IPS-NIHi7 (cell line): ENCODE results near the gene ITPKB.

Source experiments
- DNase-seq: peaks from one replicate; pipeline ENCODE4 v3.0.0; 2012; ENCODE audit warnings: mixed read lengths; ENCODE audit errors: extremely low spot score

The ITPKB gene

DNA sequence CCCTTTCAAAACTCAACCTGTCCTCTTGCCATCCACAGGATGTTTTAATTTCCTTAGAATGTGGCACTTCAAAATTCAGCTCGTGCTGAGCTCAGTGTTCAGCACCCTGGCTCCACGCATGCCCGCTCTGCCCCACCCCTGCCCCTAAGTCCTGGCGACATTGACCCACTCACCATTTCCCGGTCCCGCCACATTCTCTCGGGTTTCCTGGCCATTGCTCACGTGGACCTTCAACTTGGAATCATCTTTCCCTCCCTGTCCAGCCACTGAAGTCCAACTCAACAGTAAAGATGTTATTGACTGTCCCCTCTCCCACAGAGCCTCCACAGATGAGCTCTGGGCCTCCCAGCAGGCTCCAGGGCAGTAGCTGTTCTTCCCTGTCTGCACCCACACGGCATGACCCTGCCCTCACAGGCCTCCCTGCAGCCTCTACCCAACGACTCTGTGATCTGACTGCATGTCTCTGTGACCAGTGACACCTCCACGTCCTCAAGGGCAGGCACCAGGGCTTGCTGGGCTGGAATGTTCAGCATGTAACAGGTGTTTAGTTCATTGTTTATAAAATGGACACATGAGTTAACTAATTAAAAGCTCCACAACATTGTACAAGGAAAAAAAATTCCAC is 53.8 kb downstream of the ITPKB start:
- no peak for DNase-seq

DNA sequence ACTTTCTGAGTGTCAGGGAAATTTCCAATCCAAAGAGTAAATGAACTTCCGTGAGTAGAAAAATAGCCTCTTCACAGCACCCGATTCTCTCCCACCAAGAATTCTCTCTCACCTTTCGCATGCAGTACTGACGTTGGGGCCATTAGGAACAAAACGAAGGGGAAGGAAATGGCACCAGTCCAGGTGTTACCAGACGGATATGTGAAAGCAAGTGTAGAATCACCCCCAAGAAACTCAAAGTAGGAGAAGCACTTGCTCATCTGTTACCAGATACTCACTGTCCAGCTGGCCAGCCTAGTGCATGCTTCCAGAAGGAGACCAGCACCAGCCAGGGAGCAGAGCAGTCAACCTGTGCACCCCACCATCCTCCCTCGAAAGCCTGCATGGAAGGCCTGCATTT is 55.1 kb downstream of the ITPKB start:
- no peak for DNase-seq

DNA sequence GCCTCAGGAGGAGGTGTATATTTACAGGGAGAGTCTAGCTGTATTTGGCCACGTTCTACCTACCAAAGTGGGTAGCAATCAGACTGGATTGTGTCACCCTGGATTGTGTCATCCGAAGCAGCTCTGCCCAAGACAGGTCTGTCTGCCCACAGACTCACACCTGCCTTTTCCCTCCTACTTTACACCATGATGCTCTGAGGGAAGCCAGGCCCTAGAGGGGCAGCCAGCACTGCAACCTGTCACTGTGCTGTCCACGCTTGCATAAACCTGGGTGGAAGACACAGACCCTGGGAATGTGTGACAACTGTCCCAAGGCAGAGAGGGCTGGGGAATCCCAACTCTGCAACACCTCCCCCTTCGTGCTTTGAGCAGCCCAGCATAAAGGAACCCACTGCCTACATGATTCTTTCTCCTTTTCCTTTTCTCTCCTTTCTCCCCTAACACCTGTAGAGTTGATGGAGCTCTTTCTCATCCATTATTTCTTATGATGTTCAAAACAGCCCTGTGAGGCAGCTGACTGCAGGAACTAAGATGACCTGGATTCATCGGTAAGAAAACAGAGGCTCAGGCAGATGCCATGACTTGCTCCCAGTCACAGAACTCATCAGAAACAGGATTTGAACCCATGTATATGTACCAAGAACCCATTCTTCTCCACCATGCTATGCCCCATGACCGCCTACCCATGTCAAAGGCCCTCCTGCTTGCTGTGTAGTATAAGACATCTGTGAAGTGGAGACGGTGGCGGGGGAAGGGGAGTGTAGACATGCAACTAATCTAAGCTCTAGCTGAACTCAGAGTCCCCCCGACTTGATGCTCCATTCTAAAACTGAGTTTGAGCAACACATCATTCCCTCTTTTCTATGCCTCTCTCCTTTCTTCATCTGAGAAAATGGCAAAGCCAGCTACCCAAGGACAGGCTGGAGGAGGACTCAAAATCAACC is 55.9 kb downstream of the ITPKB start:
- no peak for DNase-seq

DNA sequence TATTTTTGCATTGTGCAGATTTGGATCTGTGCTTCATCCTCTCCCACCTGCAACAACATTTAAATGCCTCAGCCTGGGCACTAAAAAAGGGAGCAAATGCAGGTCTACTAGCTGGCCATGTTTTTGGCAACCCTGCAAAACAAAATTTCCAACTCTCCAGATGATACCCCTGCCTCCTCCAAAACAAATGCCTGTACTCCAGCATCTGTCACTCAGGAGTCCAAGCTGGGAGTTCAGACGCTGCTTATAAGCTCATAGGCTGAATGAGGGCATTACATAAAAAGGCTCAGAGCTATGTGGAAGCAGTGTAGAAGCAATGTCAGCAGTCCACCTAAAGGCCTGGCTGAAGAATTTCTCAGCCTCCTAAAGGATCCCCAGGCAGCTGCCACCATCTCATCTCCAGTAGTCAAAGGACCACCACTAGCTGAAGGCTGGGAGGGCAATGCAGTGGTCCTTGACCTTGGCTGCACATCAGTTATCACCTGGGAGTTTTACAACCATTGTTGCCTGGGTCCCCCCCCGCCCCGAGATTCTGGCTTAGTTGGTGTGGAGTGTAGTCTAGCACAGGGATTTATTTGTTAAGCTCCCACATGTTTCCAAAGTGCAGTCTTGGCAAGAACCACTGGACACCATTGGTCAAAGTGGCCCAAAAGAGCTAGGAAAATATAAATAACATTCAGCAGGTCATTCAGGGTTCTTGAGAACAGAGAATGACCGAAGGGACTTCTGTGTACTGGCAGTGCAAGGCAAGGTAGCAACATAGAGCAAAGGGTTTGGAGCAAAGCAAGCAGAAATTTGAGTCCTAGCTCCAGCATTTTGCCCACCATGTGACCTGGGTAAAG is 57.2 kb downstream of the ITPKB start:
- no peak for DNase-seq

DNA sequence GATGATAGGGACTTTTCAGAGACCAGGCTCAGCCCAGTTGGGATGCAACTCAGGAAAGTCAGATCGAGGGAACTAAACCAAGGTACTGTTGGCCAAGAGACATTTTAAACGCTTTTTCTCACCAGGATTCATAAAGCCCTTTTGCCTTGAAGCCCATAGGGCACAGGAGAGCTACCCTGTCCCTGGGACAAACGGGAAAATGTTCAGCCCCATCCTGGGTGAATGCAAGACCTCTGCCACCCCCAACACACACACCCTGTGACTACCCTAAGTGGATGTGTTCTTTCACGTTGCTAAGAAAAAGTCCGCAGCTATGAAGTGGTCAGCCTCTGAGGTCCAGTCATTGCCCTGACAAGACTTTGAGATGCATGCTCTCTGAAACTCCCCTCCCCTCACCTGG is 58.4 kb downstream of the ITPKB start:
- DNase-seq, result no peak

DNA sequence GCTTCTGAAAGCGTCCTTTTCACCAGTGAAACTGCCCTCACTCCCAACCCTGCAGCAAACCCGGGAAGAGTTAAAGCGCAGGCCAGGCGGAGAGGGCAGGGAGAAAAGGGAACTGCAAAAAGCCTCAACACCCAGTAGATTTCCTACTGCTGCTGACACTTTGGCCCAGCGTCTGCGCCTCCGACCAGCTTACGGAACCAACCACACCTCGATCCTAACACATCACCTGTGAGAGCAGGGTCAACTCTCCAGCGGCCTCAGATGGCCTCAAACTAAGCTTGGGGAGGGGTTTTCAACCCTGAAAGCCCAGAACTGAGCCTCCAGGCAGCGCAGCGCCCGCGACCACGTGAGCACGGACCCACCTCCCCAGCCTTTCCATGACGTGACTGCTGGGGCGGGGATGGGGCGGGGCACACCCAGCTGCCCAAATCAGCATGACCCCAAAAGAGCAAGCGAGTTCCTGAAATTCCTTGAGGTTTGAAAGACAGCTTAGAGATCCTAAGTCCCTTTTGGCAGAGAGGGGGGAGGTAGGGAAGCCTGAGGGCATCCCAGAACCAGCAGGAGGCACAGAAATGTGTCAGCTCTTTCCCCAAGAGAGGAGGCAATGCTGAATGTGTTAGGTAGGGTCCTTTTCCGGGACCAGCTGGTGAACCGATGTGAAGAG is 59.1 kb downstream of the ITPKB start:
- DNase-seq, result peak; percentile 96

DNA sequence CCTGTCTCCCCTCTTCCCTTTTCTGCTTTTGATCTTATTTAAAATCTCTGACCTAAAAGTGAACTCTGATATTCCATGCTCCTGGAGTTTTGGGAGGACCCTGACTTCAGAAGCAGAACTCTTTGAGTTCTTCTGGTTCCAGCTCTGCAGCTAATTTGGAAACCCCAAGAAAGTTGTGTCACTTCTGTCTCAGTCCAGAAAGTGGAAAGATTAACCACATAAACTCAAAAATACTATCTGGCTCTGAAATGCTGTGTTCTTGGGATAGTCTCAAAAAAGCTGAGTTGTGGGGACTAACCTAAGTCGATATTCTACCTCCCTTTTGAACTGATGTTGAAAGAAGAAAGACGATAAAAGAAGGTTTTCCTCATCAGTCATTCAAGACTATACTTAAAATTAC is 59.8 kb downstream of the ITPKB start:
- no peak for DNase-seq

DNA sequence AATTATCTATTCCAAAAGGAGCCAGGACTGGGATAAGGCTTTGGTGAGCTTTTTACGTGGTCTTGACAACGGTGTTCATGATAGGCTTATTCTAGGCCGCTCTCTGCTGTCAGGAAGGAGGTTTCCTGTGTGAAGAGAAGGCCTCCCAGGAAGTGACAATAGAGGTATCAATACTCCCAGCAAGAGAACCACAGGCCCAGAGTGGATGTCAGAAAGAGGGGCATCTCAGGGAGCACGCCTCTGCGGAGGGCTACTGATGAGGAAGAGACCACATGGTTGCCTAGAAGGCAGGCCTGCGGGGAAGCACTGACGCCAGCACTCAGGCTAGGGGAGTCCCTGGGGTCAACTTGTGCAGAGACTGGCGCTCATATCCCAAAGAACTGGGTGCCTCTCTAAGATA is 60.4 kb downstream of the ITPKB start:
- no peak for DNase-seq

DNA sequence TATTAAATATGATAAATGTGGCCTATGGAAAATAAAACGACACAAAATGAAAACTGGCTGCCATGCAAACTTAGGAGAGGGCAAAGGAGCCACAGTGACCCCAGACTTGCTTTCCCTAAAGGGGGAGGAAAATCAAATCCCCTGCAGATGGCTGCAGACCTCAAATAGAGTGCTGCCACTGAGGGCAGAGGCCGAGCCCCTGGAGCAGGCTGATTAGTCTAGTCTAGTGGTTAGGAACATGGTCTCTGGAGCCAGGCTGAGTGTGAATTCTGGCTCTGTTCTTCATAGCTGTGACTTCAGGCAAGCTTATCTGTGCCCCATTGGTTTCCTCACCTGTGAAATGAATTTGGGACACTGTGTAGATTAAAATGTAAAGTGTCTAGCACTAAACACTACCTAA is 60.8 kb downstream of the ITPKB start:
- no peak for DNase-seq

DNA sequence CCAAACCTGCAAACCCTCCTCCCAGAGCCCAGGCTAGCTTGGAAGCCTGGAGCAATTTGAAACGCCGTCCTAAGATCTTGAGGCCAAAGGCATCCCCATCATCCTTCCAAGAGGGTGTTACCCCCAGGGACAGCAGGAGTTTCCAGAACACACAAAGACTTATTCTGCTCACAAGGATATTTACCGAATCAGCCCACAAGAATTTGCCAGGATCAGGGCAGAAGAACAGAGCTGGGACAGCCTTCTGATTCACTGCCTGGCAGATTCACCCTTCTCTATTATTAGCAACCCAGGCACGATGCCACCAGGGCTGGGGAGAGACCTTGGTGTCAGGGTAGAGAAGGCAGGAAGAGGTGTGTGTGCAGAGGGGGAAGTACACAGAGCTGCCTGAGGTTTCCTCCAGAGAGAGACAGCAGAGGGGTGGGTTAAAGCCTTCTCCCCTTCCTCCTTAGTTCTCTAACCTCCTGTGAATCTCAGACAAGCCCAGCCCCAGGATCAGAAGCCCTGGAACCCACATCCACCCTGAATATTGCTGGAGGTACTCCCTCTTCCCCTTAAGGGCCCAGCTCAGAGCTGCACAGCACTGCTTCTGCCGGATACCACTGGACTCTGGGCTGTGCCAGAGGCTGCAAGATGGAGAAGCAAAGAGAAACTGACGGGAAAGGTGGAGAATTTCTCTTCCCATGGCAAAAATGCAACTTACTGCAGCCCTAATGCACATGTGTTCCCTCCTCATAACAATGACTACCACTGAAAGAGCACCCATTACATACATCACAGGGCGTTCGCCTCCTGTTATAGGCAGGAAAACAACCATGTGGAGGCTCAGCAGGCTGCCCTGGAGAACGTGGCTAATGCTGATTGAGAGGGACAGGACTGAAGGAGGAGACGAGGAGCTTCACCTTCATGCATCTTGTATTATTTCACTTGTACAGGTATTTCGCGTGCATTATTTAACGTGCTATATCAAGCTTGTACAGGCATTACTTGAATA is 61.8 kb downstream of the ITPKB start:
- no peak for DNase-seq

DNA sequence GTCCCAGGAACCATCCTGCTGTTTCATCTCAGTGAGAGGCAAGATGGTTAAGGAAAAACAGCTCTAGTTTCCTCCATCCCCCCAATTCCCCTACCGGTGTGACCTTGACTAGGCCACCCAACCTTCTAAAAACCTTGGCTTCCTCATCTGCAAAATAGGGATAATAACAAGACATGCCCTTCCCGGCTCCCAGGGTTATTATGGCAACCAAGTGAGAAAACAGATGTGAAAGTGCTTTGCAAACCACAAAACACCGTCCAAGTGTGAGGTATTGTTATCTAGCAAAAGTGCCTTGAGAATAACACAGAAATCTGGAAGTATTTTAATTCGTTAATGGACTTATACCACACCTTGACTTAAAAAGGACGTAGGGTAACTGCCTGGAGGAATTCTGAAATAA is 62.7 kb downstream of the ITPKB start:
- DNase-seq, result no peak

DNA sequence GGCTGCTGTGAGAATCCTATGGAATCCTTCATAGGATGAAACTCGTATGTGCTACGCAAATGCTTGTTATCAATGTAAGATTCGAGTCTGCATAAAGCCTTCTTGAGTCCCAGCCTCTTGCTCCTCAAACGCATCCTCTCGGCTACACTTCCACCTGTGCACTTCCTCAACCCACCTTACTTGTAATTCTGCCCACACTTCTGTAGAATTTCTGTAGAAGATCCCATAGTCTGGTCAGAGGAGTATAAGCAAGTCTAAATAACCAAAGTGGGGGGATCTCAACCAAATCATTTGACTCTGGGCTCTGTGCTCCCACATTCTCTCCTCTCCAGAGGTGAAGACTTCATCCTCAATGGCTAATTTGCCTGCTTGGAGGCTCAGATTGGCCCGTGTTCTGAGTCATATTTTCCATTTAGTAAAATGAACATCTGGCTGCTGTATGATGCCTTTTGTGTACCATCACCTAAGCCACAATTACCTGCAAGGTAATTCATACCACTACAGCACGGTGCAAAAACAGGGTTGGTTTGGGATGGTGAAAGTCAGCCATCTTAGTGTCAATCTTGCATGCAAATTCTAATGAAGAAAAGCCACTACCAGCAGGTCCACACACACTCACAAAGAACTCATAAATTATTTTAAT is 63.2 kb downstream of the ITPKB start:
- no peak for DNase-seq

DNA sequence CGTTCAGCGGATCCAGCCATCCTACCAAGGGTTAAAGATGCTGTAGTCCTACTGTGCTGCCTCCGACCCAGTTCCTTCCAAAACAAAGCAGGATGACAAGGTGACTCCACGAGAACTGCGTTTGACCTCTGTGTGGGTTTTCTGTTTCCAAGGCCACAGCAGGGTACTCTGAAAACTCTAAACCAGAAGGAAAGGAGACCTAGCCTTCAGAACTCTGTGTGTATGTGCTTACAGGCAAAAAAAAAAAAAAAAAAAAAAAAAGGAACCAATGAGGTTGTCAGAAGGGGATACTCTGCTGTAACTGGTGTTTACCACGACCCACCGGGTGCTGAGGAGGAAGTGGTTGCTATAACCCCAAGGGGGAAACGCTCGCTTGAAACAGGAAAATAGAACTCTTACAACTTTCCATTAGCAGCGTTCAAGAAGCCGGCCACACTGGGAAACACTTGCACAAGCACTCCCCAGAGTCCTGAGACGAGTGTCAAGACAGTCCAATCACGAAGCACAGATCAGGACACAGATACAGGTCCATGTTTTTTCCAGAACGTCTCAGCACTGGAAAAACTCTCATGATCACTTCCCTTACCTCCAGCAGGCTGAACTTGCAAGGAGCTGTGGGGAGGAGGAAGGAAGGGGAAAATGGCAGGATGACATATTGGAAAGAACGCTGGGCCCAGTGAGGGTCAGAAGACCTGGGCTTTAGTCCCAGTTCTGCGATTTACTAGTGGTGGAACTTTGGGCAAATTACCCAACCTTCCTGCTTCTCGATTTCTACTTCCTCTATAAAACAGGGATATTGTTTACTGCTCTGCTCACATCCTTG is 64.0 kb downstream of the ITPKB start:
- DNase-seq, result no peak

DNA sequence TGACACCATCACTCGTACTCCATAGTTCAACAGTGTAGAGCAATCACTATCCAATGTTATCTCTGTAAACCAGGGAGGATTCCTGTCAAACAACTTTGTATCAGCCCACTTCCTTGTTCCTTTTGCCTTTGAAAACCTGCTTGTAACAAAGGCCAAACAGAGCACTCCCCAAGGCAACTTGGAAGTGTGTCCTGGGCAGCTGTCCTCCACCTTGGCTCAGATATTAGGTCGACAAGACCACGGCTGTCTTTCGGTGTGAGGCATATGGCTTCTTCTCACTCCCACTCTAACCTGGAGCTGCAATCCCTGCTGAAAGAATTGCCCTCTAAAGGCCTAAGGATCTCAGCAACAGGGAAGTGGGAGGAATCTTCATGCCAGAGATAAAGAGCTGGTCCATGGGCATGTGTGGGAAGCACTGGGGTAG is 66.7 kb downstream of the ITPKB start:
- no peak for DNase-seq

DNA sequence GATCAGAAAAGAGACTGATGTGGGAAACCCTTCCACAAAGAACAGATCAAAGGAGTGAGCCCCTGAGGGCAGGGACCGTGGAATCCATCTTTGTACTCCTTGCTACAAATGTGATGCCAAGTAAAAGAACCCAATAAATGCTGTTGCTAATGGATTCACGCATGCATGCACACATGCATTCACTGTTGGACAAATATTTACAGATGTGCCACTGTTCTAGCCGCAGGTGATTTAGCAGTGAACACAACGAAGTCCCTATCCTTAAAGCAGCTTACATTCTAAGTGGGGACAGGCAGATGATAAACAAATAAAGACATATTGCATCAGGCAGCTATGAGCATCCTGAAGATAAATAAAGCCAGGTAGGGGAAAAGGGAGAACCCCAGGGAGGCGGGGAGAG is 67.8 kb downstream of the ITPKB start:
- no peak for DNase-seq

DNA sequence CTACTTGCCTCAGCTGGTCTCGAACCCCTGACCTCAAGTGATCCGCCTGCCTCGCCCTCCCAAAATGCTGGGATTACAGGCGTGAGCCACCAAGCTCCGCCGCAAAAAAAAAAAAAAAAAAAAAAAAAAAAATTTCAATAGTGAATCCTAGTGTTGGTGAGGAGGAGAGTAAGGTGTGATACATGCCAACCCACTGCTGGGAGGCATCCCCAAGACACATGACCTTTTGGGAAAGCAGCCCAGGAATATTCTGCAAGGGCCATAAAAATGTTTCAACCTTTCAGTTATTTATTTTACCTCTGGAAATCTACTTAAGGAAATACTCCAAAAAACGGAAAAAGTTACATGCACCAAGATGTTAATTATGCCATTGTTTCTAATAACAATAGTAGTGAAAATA is 69.0 kb downstream of the ITPKB start:
- no peak for DNase-seq

DNA sequence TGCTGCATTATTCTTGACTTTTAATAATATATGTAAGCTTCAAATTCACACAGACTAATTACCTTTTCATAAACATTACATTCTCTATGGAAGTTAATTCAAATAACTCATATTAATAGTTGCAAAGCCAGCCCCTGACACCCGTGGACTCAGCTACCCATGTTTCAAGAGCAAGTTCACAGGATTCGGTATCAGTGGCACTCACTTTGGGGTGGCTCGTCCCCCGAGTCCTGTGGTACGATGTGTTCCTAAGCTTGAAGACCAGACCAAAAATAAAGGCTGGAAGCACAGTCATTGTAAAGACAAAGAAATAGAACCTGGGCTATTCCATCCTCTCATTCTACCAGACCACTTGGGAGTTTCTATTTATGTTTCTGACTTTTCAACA is 70.9 kb downstream of the ITPKB start:
- DNase-seq, result no peak

DNA sequence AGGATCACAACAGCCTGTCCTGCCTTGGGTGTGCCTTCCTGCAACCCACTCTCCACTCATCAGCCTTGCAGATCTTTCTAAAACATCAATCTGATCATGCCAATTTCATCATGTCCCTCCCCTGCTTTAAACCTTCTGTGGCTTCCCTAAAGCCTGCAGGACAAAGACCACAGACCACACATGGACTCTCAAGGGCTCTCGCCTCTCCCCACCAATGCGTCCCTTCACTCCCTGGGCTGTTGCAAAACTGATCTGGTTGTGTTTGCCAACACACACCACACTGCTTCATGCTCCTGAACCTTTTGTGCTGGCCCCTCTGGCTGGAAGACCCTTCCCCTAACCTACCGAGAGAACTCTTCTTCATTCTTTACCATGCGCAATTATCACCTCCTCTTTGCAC is 72.4 kb downstream of the ITPKB start:
- no peak for DNase-seq

DNA sequence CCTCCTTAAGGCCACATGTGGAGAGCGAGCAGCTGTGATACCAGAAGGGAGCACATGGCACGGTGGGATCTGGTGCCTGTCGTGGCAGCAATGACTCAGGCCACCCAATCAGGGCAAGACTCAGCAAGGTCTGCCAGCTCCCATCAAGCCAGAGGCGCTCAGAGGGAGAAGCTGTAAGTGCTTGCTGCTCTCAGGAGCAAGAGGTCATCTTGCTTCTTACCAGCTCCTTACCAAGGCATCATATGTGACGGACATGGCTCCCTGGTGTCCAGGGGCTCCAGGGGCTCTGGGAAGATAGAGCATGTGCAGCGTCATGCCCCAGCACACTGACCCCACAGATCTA is 72.9 kb downstream of the ITPKB start:
- no peak for DNase-seq
